GM23248 (cell line): ENCODE measurements around the gene ARFIP2.

Experiments
- EZH2 ChIP-seq: fragments of 200-600 bp; sonication (generic); IDR thresholded peaks from 2 replicates; pipeline ENCODE4 v1.6.1; 2018; ENCODE audit warnings: antibody characterized with exemption, mild to moderate bottlenecking; ENCODE audit not compliant: insufficient read depth, poor library complexity, severe bottlenecking
- EZH2phosphoT487 ChIP-seq: fragments of 200-600 bp; sonication (generic); IDR thresholded peaks from 2 replicates; pipeline ENCODE4 v1.6.1; 2018; ENCODE audit warnings: antibody characterized with exemption, moderate library complexity, mild to moderate bottlenecking, low read depth; ENCODE audit not compliant: insufficient read depth

GRCh38 chr11:6459099-6459450 lies 22.1 kb downstream of the ARFIP2 start:
- no peak for TF ChIP-seq EZH2
- no peak for TF ChIP-seq EZH2phosphoT487
